Neural progenitor cell (in vitro differentiated cells): ENCODE measurements around the gene DDI1.

Source experiments
- CTCF ChIP-seq: fragments of 200-600 bp; sonication (generic); IDR thresholded peaks from 2 replicates; pipeline ENCODE4 v1.5.1; 2017; ENCODE audit warnings: antibody characterized with exemption, mild to moderate bottlenecking
- EZH2 ChIP-seq: fragments of 200-600 bp; sonication (generic); IDR thresholded peaks from 2 replicates; pipeline ENCODE4 v1.6.1; 2017; ENCODE audit warnings: antibody characterized with exemption, mild to moderate bottlenecking, moderate library complexity

GRCh38 chr11:104057908-104058307, 21.5 kb downstream of the DDI1 start:
- TF ChIP-seq CTCF = no peak
- TF ChIP-seq EZH2 = no peak
